BE2C (cell line): ENCODE data around the gene CXXC5.
A peak's percentile ranks its signal among the peaks of the same experiment; 100 is the strongest.

Experiments
- DNase-seq: peaks from one replicate; pipeline ENCODE4 v3.0.0-alpha.2; 2020
- H3K27me3 ChIP-seq: fragments of 250-450 bp; sonication (Bioruptor Pico); 2 replicates; pipeline ENCODE4 v1.5.1; 2020; ENCODE audit warnings: mild to moderate bottlenecking
- H3K36me3 ChIP-seq: fragments of 250-450 bp; sonication (Bioruptor Pico); 2 replicates; pipeline ENCODE4 v1.5.1; 2020; ENCODE audit warnings: mild to moderate bottlenecking
- H3K4me1 ChIP-seq: fragments of 250-450 bp; sonication (Bioruptor Pico); 2 replicates; pipeline ENCODE4 v1.5.1; 2020
- H3K4me3 ChIP-seq: 2 replicates; pipeline ENCODE4 v1.5.1; 2011; ENCODE audit warnings: low read depth, low read length
- H3K9me3 ChIP-seq: fragments of 250-450 bp; sonication (Bioruptor Pico); 2 replicates; pipeline ENCODE4 v1.5.1; 2020
- CTCF ChIP-seq: IDR thresholded peaks from 2 replicates; pipeline ENCODE4 v1.5.1; 2012; ENCODE audit warnings: mild to moderate bottlenecking, low read depth, low read length

CXXC5 gene

GRCh38 chr5:139637438-139638089 lies 10.6 kb upstream of the CXXC5 start:
- Histone ChIP-seq H3K9me3 (no peaks in the 10 kb centered on the region), H3K4me1 (peaks cover 30% of the 10 kb centered on the region), H3K4me3 (peak overlapping the region; percentile 45), H3K27me3 (no peaks in the 10 kb centered on the region), H3K36me3 (no peaks in the 10 kb centered on the region)
- no peak; the same call in none of the 2 replicates for TF ChIP-seq CTCF
- peak; percentile 89 for DNase-seq

- no peaks in the 10 kb centered on the region for H3K9me3 ChIP-seq
- peaks cover 30% of the 10 kb centered on the region for H3K4me1 ChIP-seq
- no peaks in the 10 kb centered on the region for H3K36me3 ChIP-seq
- no peak for TF ChIP-seq CTCF
- no peaks in the 10 kb centered on the region for H3K27me3 ChIP-seq
- DNase-seq = peak; percentile 81
- H3K4me3 ChIP-seq = peak overlapping the region; percentile 45
Measured at GRCh38 chr5:139638090-139638735, 9.9 kb upstream of the CXXC5 start.

GRCh38 chr5:139638736-139639618 lies 9.2 kb upstream of the CXXC5 start:
- peak; percentile 82 for DNase-seq
- H3K4me1 ChIP-seq = peaks cover 30% of the 10 kb centered on the region
- no peak for TF ChIP-seq CTCF
- no peaks in the 10 kb centered on the region for H3K27me3 ChIP-seq
- no peaks in the 10 kb centered on the region for H3K9me3 ChIP-seq
- H3K4me3 ChIP-seq = peak overlapping the region; percentile 45; the same call in 1 of the 2 replicates
- H3K36me3 ChIP-seq = no peaks in the 10 kb centered on the region

- Histone ChIP-seq H3K9me3 (no peaks in the 10 kb centered on the region), H3K36me3 (no peaks in the 10 kb centered on the region), H3K4me1 (peaks cover 30% of the 10 kb centered on the region), H3K4me3 (no peak overlapping the region), H3K27me3 (no peaks in the 10 kb centered on the region)
- TF ChIP-seq CTCF = no peak
- DNase-seq = no peak
Measured at GRCh38 chr5:139639619-139640380, 8.3 kb upstream of the CXXC5 start.

GRCh38 chr5:139640421-139641115 lies 7.6 kb upstream of the CXXC5 start:
- H3K36me3 ChIP-seq = no peaks in the 10 kb centered on the region
- no peak for TF ChIP-seq CTCF
- H3K4me3 ChIP-seq = no peak overlapping the region
- H3K27me3 ChIP-seq = no peaks in the 10 kb centered on the region
- H3K4me1 ChIP-seq = peaks cover 30% of the 10 kb centered on the region
- no peaks in the 10 kb centered on the region for H3K9me3 ChIP-seq
- no peak for DNase-seq
